Stomach smooth muscle (tissue), 2 donors: ENCODE measurements around the gene ACTRT2.

Source experiments
- H3K27ac ChIP-seq: one replicate; pipeline ENCODE4 v1.7.0; 2013; ENCODE audit warnings: mild to moderate bottlenecking, low read length, inconsistent platforms
- H3K27me3 ChIP-seq, 2 donors: one replicate each; pipeline ENCODE4 v1.7.0; 2013; ENCODE audit warnings: low read length in 2 of 2; ENCODE audit not compliant: insufficient read depth in 2 of 2, control insufficient read depth in 1 of 2
- H3K36me3 ChIP-seq, 2 donors: one replicate each; pipeline ENCODE4 v1.7.0; 2013; ENCODE audit warnings: low read length in 2 of 2; ENCODE audit not compliant: control insufficient read depth in 2 of 2, insufficient read depth in 2 of 2
- H3K4me1 ChIP-seq: one replicate; pipeline ENCODE4 v1.7.0; 2013; ENCODE audit warnings: low read length; ENCODE audit not compliant: control insufficient read depth, insufficient read depth
- H3K4me3 ChIP-seq, 2 donors: one replicate each; pipeline ENCODE4 v1.7.0; 2013; ENCODE audit warnings: low read length in 2 of 2
- H3K9ac ChIP-seq, 2 donors: one replicate each; pipeline ENCODE4 v1.7.0; 2013; ENCODE audit warnings: low read length in 2 of 2, mild to moderate bottlenecking in 1 of 2
- H3K9me3 ChIP-seq, 2 donors: one replicate each; pipeline ENCODE4 v1.7.0; 2013; ENCODE audit warnings: low read length in 2 of 2; ENCODE audit not compliant: control insufficient read depth in 2 of 2
- donor health status: healthy.
- donor health status: Pancreatic carcinoma.

Gene ACTRT2

GRCh38 chr1:3019516-3020051 lies 1.7 kb upstream of the ACTRT2 start:
- H3K36me3 ChIP-seq: no peaks in the 10 kb centered on the region
- no peak overlapping the region for H3K4me3 ChIP-seq
- no peak overlapping the region for H3K27ac ChIP-seq
- no peak overlapping the region for H3K9ac ChIP-seq
- no peaks in the 10 kb centered on the region for H3K4me1 ChIP-seq
- no peaks in the 10 kb centered on the region for H3K9me3 ChIP-seq
- H3K27me3 ChIP-seq: peaks cover 18 to 23% of the 10 kb centered on the region in 2 donors

DNA sequence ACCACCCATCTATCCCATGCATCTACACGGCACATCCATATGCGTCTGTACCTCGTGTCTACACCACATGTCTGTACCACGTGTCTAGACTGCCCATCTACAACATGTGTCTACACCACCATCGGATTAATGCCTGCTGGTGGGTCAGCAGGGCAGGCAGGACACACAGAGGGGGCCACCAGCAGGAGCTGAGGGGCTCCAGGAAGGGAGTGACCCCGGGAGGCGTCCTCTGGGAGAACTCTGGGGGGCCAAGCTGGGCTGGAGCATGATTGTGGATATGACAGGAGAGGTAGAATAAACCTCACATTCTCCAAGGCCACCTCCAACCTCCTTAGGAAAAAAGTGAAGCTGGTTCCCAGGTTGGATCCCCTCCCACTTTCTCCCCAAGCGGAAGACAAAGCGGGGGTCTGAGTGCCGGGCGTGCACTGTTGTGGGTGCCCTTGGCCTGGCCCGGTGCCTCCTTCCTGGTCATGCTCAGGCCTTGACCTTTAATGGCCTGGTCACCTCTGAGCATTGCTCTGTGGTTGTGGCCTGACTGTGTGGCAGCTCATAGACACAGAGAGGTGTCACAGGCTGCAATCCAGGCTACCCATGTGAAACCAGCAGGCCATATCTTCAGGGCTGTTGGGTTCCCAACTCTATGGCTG lies 881 bp upstream of the ACTRT2 start:
- Histone ChIP-seq H3K9me3 (no peaks in the 10 kb centered on the region), H3K9ac (no peak overlapping the region), H3K27ac (no peak overlapping the region), H3K4me1 (no peaks in the 10 kb centered on the region), H3K27me3 (peaks cover 10 to 16% of the 10 kb centered on the region in 2 donors), H3K36me3 (no peaks in the 10 kb centered on the region), H3K4me3 (no peak overlapping the region)

- no peak overlapping the region for H3K4me3 ChIP-seq
These were observed 634 bp downstream of the ACTRT2 start for GRCh38 chr1:3021801-3022401.

DNA sequence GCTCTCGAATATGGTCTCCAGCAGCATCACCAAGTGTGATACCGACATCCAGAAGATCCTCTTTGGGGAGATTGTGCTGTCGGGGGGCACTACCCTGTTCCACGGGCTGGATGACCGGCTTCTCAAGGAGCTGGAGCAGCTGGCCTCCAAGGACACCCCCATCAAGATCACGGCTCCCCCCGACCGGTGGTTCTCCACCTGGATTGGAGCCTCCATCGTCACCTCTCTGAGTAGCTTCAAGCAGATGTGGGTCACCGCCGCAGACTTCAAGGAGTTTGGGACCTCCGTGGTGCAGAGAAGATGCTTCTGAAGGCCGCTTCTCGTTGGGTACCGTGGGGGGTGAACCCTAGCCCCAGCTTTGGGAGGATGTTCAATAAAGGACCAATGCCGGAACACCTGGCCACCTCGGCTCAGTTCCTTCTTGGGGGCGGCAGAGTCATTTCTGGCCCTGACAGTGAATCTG lies 1.3 kb downstream of the ACTRT2 start:
- Histone ChIP-seq H3K9ac (no peak overlapping the region), H3K36me3 (no peaks in the 10 kb centered on the region), H3K4me1 (no peaks in the 10 kb centered on the region), H3K9me3 (no peaks in the 10 kb centered on the region), H3K4me3 (no peak overlapping the region), H3K27ac (no peak overlapping the region), H3K27me3 (peaks cover 5 to 6% of the 10 kb centered on the region in 2 donors)

More at GRCh38 chr1:3021801-3022401, 634 bp downstream of the ACTRT2 start:
- H3K9ac ChIP-seq: no peak overlapping the region
- no peaks in the 10 kb centered on the region for H3K36me3 ChIP-seq
- no peaks in the 10 kb centered on the region for H3K9me3 ChIP-seq
- no peak overlapping the region for H3K27ac ChIP-seq
- peaks cover 6 to 8% of the 10 kb centered on the region in 2 donors for H3K27me3 ChIP-seq
- no peaks in the 10 kb centered on the region for H3K4me1 ChIP-seq

DNA sequence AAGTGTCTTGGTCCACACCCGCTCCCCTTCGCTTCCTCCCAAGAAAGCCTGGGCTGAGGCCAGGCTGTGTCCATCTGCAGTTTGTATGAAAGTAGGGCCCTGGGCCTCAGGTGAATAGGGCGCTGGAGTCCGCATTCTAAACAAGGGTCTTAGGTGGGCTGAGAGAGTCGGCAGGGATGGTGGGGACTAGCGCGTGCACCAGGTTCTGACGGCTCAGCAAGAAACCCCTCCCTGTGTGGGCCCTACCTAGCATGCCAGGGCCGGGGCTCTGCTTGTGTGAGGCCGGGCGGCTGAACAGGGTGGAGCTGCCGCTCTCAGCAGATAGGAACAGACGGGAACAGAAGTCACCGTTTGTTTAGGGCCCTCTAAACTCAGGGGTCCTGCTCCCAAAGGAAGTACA lies 1.7 kb downstream of the ACTRT2 start:
- peaks cover 6 to 8% of the 10 kb centered on the region in 2 donors for H3K27me3 ChIP-seq
- H3K4me1 ChIP-seq: no peaks in the 10 kb centered on the region
- no peaks in the 10 kb centered on the region for H3K9me3 ChIP-seq
- H3K9ac ChIP-seq: no peak overlapping the region
- H3K4me3 ChIP-seq: no peak overlapping the region
- H3K27ac ChIP-seq: no peak overlapping the region
- H3K36me3 ChIP-seq: no peaks in the 10 kb centered on the region

GRCh38 chr1:3024019-3024418 lies 2.8 kb downstream of the ACTRT2 start:
- Histone ChIP-seq H3K9ac (no peak overlapping the region), H3K27ac (no peak overlapping the region), H3K4me3 (no peak overlapping the region), H3K36me3 (no peaks in the 10 kb centered on the region), H3K9me3 (no peaks in the 10 kb centered on the region), H3K4me1 (no peaks in the 10 kb centered on the region), H3K27me3 (peaks cover 7 to 13% of the 10 kb centered on the region in 2 donors)

DNA sequence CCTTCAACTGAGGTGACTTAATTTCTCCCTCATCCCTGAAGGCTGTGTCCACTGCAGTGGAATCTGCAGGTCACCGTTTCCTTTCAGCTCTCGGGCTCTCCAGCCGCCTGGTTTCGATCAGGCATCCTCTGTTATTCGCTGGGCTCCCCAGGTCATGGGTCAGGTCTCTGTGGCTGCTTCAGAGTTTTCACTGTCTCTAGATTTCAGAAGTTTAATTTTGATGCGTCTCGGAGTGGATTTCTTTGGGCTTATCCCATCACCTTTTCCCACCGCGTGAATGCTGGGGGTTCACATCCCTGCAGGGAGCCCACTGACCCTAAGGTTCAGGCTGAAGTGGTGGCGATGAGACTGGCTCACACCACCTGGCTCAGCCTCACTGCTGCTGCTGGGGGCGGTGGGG lies 3.3 kb downstream of the ACTRT2 start:
- Histone ChIP-seq H3K4me3 (no peak overlapping the region), H3K36me3 (no peaks in the 10 kb centered on the region), H3K27ac (no peak overlapping the region), H3K4me1 (no peaks in the 10 kb centered on the region), H3K9ac (no peak overlapping the region), H3K9me3 (no peaks in the 10 kb centered on the region), H3K27me3 (peaks cover 9 to 14% of the 10 kb centered on the region in 2 donors)

GRCh38 chr1:3026124-3026523 lies 4.9 kb downstream of the ACTRT2 start:
- no peak overlapping the region for H3K27ac ChIP-seq
- H3K27me3 ChIP-seq: peaks cover 18 to 22% of the 10 kb centered on the region in 2 donors
- H3K4me3 ChIP-seq: no peak overlapping the region
- H3K9ac ChIP-seq: no peak overlapping the region
- no peaks in the 10 kb centered on the region for H3K36me3 ChIP-seq
- H3K4me1 ChIP-seq: no peaks in the 10 kb centered on the region
- H3K9me3 ChIP-seq: no peaks in the 10 kb centered on the region

DNA sequence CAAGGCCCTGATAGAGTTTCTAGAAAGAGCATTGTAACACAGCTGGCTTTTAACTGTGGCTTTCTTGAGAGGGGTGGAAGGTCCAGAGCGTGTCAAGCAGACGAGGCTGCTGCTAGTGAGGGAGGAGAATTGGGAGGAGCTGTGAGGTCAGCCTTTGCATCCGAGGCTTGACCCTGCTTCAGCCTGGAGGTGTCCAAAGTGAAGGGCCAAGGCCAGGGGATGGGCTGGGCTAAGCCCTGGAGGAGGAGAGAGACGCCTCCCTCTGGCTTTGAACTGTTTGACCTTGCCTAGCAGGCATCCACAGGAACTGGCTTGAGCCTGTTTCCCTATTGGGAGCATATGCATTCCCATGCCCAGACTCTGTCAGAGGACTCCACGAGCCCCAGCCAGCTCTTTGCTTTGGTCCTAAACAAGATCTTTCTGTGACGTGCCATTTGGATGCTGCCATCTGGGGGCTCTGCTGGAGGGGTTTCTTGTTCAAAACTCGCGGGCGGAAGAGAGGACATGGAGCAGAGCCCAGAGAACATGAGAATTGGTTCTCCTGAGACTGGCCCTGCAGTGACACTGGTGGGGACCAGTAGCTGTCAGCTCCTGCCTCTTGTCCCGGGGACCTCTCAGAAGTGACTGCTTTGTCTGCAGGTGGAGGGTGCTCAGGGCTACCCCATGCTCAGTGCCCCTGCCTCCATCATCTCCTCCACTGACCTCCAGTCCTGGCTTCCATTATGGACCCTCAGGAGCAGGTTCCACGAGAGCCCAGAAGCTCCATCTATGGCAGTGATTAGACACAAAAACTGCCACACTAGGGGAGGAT lies 5.5 kb downstream of the ACTRT2 start:
- Histone ChIP-seq H3K27me3 (peaks cover 21 to 24% of the 10 kb centered on the region in 2 donors), H3K4me1 (no peaks in the 10 kb centered on the region), H3K36me3 (no peaks in the 10 kb centered on the region), H3K4me3 (no peak overlapping the region), H3K27ac (no peak overlapping the region), H3K9me3 (no peaks in the 10 kb centered on the region), H3K9ac (no peak overlapping the region)

- Histone ChIP-seq H3K4me1 (no peaks in the 10 kb centered on the region), H3K4me3 (no peak overlapping the region), H3K36me3 (no peaks in the 10 kb centered on the region), H3K27me3 (peaks cover 19 to 29% of the 10 kb centered on the region in 2 donors), H3K9ac (no peak overlapping the region), H3K9me3 (no peaks in the 10 kb centered on the region), H3K27ac (no peak overlapping the region)
These were observed 6.5 kb downstream of the ACTRT2 start for GRCh38 chr1:3027611-3028371.
